Gastrocnemius medialis (tissue), 4 donors: ENCODE data around the gene MYO1F.

Experiments used
- CTCF ChIP-seq, 5 experiments: fragments of 450-650 bp in 3 of 5; fragments of 200-600 bp in 2 of 5; sonication (generic) in 2 of 5; IDR thresholded peaks in 4 of 5; conservative IDR thresholded peaks in 1 of 5; 1 replicate in 4 of 5; 2 replicates in 1 of 5; pipeline ENCODE4 v1.5.1; 2016 to 2019; ENCODE audit warnings: antibody characterized with exemption in 5 of 5, mild to moderate bottlenecking in 3 of 5, moderate library complexity in 3 of 5
- POLR2A ChIP-seq, 2 donors: fragments of 450-650 bp; IDR thresholded peaks; one replicate each; pipeline ENCODE4 v1.6.1; 2017; ENCODE audit warnings: antibody characterized with exemption in 2 of 2, mild to moderate bottlenecking in 2 of 2, moderate library complexity in 2 of 2

GRCh38 chr19:8494158-8494557 is 83.1 kb downstream of the MYO1F start:
- TF ChIP-seq POLR2A (IDR thresholded peaks at IDR 0.05), result no peak
- TF ChIP-seq CTCF (IDR thresholded peaks at IDR 0.05 in 4 of 5, conservative IDR thresholded peaks at IDR 0.05 in 1 of 5), result no peak
